Measurements from ENCODE around the gene GPN3. TPM values are rescaled to one million over a fixed set of nuclear protein-coding genes. Genes with fewer than 3 reads are reported as not detected.

The GPN3 gene
- total and polyA plus RNA-seq, 2 of the 13 experiments (the other 11 are each of a cell fraction or from before 2014, with no cell fraction given): 28.7 to 29.5 TPM

DNA sequence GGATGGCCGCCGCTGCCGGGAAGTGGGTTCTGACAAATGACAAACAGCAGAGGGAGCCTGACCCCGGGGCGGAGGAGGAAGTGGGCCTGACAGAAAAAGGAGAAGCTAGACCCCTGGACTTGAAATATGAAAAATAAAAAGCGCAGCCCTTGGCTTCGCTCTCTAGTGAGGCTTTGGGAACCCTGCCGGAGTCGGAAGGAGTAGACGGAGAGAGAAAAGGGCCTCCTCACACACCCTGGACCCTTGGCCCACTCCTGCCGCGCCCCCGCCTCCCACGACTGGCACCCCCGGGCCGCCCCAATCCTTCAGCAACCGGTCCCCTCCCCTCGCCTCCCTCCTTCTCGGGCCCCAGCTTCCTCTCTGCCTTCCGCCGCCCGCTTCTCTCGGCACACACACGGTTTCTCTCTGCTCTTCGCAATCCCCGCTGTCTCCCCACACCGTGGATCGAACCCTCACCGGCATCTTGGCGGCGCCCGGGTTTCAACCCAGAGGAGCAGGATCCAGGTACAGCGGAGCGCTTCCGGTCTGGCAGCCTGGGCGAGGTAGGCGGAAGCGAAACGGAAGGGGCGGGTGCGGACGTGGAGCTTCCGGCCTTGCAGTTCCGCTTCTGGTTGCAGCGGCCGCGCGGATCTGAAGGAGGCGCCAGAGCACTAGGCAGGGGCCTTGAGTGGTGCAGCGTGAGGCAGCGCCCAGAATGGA lies 18.1 kb downstream of the GPN3 start, which contains the start of gene ARPC3 (continued):
- TF ChIP-seq, protein P1, sequence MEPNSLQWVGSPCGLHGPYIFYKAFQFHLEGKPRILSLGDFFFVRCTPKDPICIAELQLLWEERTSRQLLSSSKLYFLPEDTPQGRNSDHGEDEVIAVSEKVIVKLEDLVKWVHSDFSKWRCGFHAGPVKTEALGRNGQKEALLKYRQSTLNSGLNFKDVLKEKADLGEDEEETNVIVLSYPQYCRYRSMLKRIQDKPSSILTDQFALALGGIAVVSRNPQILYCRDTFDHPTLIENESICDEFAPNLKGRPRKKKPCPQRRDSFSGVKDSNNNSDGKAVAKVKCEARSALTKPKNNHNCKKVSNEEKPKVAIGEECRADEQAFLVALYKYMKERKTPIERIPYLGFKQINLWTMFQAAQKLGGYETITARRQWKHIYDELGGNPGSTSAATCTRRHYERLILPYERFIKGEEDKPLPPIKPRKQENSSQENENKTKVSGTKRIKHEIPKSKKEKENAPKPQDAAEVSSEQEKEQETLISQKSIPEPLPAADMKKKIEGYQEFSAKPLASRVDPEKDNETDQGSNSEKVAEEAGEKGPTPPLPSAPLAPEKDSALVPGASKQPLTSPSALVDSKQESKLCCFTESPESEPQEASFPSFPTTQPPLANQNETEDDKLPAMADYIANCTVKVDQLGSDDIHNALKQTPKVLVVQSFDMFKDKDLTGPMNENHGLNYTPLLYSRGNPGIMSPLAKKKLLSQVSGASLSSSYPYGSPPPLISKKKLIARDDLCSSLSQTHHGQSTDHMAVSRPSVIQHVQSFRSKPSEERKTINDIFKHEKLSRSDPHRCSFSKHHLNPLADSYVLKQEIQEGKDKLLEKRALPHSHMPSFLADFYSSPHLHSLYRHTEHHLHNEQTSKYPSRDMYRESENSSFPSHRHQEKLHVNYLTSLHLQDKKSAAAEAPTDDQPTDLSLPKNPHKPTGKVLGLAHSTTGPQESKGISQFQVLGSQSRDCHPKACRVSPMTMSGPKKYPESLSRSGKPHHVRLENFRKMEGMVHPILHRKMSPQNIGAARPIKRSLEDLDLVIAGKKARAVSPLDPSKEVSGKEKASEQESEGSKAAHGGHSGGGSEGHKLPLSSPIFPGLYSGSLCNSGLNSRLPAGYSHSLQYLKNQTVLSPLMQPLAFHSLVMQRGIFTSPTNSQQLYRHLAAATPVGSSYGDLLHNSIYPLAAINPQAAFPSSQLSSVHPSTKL (CRISPR knock-in tag; IDR thresholded peaks at IDR 0.05): peak; percentile 60; the same call in 1 of the 2 replicates
- TF ChIP-seq, protein P2, sequence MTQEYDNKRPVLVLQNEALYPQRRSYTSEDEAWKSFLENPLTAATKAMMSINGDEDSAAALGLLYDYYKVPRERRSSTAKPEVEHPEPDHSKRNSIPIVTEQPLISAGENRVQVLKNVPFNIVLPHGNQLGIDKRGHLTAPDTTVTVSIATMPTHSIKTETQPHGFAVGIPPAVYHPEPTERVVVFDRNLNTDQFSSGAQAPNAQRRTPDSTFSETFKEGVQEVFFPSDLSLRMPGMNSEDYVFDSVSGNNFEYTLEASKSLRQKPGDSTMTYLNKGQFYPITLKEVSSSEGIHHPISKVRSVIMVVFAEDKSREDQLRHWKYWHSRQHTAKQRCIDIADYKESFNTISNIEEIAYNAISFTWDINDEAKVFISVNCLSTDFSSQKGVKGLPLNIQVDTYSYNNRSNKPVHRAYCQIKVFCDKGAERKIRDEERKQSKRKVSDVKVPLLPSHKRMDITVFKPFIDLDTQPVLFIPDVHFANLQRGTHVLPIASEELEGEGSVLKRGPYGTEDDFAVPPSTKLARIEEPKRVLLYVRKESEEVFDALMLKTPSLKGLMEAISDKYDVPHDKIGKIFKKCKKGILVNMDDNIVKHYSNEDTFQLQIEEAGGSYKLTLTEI (CRISPR knock-in tag; conservative IDR thresholded peaks at IDR 0.05): no peak
- TF ChIP-seq, protein P3, sequence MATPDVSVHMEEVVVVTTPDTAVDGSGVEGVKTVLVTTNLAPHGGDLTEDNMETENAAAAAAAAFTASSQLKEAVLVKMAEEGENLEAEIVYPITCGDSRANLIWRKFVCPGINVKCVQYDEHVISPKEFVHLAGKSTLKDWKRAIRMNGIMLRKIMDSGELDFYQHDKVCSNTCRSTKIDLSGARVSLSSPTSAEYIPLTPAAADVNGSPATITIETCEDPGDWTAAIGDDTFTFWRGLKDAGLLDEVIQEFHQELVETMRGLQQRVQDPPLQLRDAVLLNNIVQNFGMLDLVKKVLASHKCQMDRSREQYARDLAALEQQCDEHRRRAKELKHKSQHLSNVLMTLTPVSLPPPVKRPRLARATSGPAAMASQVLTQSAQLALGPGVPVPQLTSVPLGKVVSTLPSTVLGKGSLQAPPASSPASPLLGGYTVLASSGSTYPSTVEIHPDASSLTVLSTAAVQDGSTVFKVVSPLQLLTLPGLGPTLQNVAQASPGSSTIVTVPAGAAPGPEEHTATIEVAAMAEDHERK (CRISPR knock-in tag; IDR thresholded peaks at IDR 0.05; ENCODE audit: low read depth): no peak
- no peak for TF ChIP-seq FIP1L1 (IDR thresholded peaks at IDR 0.05; ENCODE audit: borderline replicate concordance, insufficient read depth, low read depth, low read length)
- TF ChIP-seq, protein P4, sequence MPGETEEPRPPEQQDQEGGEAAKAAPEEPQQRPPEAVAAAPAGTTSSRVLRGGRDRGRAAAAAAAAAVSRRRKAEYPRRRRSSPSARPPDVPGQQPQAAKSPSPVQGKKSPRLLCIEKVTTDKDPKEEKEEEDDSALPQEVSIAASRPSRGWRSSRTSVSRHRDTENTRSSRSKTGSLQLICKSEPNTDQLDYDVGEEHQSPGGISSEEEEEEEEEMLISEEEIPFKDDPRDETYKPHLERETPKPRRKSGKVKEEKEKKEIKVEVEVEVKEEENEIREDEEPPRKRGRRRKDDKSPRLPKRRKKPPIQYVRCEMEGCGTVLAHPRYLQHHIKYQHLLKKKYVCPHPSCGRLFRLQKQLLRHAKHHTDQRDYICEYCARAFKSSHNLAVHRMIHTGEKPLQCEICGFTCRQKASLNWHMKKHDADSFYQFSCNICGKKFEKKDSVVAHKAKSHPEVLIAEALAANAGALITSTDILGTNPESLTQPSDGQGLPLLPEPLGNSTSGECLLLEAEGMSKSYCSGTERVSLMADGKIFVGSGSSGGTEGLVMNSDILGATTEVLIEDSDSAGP (CRISPR knock-in tag; IDR thresholded peaks at IDR 0.05; ENCODE audit: borderline replicate concordance): peak; percentile 84
- TF ChIP-seq CENPT (CRISPR knock-in tag; IDR thresholded peaks at IDR 0.05; ENCODE audit: low read depth): no peak
- TF ChIP-seq KMT2B (CRISPR knock-in tag; IDR thresholded peaks at IDR 0.05): peak; percentile 81
- no peak for TF ChIP-seq GPN1 (CRISPR knock-in tag; IDR thresholded peaks at IDR 0.05; ENCODE audit: borderline replicate concordance)
- TF ChIP-seq, protein P5, sequence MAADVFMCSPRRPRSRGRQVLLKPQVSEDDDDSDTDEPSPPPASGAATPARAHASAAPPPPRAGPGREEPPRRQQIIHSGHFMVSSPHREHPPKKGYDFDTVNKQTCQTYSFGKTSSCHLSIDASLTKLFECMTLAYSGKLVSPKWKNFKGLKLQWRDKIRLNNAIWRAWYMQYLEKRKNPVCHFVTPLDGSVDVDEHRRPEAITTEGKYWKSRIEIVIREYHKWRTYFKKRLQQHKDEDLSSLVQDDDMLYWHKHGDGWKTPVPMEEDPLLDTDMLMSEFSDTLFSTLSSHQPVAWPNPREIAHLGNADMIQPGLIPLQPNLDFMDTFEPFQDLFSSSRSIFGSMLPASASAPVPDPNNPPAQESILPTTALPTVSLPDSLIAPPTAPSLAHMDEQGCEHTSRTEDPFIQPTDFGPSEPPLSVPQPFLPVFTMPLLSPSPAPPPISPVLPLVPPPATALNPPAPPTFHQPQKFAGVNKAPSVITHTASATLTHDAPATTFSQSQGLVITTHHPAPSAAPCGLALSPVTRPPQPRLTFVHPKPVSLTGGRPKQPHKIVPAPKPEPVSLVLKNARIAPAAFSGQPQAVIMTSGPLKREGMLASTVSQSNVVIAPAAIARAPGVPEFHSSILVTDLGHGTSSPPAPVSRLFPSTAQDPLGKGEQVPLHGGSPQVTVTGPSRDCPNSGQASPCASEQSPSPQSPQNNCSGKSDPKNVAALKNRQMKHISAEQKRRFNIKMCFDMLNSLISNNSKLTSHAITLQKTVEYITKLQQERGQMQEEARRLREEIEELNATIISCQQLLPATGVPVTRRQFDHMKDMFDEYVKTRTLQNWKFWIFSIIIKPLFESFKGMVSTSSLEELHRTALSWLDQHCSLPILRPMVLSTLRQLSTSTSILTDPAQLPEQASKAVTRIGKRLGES (CRISPR knock-in tag; IDR thresholded peaks at IDR 0.05; ENCODE audit: borderline replicate concordance): no peak
- TF ChIP-seq ZNF337 (CRISPR knock-in tag; IDR thresholded peaks at IDR 0.05; ENCODE audit: borderline replicate concordance, low read depth): 0 out of 2 replicates have a peak, but pooled peaks have one; percentile 61
- TF ChIP-seq ZNF3 (CRISPR knock-in tag; IDR thresholded peaks at IDR 0.05): no peak
- no peak for TF ChIP-seq CBX1 (IDR thresholded peaks at IDR 0.05; ENCODE audit: low read depth)
- peak; percentile 79 for TF ChIP-seq XRCC5 (optimal IDR thresholded peaks at IDR 0.05; ENCODE audit: low read length)

Data from HepG2 (cell line).